Small intestine (tissue), 7 donors: Measurements from ENCODE around the gene C9orf85. TPM values are rescaled to one million over a fixed set of nuclear protein-coding genes. Genes with fewer than 3 reads are reported as not detected.
"Not testable (repeated sequence)": the region's sequence is repeated elsewhere in the genome, so short reads cannot be mapped to it uniquely, and the experiment has no call there.

ENCODE experiments used
- DNase-seq, 2 donors: peaks; one replicate each; pipeline versions ENCODE4 v3.0.0 to v3.0.0-alpha.2; 2013
- FAIRE-seq: peaks from 2 replicates; lab custom pipeline; 2012; peaks lifted over from hg19 to GRCh38; lab: Jason Lieb, UNC
- H3K27ac ChIP-seq, 3 donors: one replicate each; pipeline ENCODE4 v1.5.1; 2013; ENCODE audit warnings: low read length in 2 of 3, mild to moderate bottlenecking in 2 of 3, control low read depth in 1 of 3, inconsistent platforms in 1 of 3, low read depth in 1 of 3, moderate library complexity in 1 of 3
- H3K27me3 ChIP-seq, 3 donors: one replicate each; pipeline ENCODE4 v1.6.1; 2013; ENCODE audit warnings: low read length in 3 of 3, inconsistent platforms in 1 of 3; ENCODE audit not compliant: control insufficient read depth in 3 of 3, insufficient read depth in 3 of 3
- H3K36me3 ChIP-seq, 3 donors: one replicate each; pipeline ENCODE4 v1.6.1; 2013; ENCODE audit warnings: low read length in 3 of 3, inconsistent platforms in 1 of 3, low read depth in 1 of 3, mild to moderate bottlenecking in 1 of 3, moderate library complexity in 1 of 3; ENCODE audit not compliant: control insufficient read depth in 3 of 3, insufficient read depth in 2 of 3
- H3K4me1 ChIP-seq, 3 donors: one replicate each; pipeline ENCODE4 v1.6.1; 2013; ENCODE audit warnings: low read length in 2 of 3, inconsistent platforms in 1 of 3, low read depth in 1 of 3, mild to moderate bottlenecking in 1 of 3, moderate library complexity in 1 of 3; ENCODE audit not compliant: control insufficient read depth in 3 of 3, insufficient read depth in 2 of 3
- H3K4me3 ChIP-seq, 3 donors: one replicate each; pipeline ENCODE4 v1.5.1; 2013; ENCODE audit warnings: low read length in 3 of 3, control low read depth in 1 of 3, inconsistent platforms in 1 of 3, low read depth in 1 of 3, mild to moderate bottlenecking in 1 of 3, moderate library complexity in 1 of 3
- H3K9me3 ChIP-seq, 2 donors: one replicate each; pipeline ENCODE4 v1.6.1; 2013; ENCODE audit warnings: low read depth in 1 of 2, low read length in 1 of 2; ENCODE audit not compliant: control insufficient read depth in 2 of 2, insufficient read depth in 1 of 2
- WGBS, 3 donors: extraction: QIAGEN DNeasy Blood & Tissue Kit; methylation state at CpG; one replicate each; pipeline ENCODE4 v1.1.7; 2013; 5-methylcytosine and 5-hydroxymethylcytosine counted together
- polyA plus RNA-seq, 4 donors: library from polyadenylated mRNA; stranded (reverse) in 3 of 4; unstranded in 1 of 4; fragments of 200-250 nt in 3 of 4; fragments of 120-200 nt in 1 of 4; gene quantifications; one replicate each; pipeline versions ENCODE4 v1.2.1 to v1.2.3, GENCODE V29; 2013
- donor health status: healthy with polysubstance abuse.
- donor health status: control.
- donor health status: control.
- donor health status: Bipolar disorder and iron deficiency.
- donor health status: healthy.

Gene C9orf85
- polyA plus RNA-seq, 4 donors, result 14.1 to 35.7 (median 19.4) TPM

- FAIRE-seq (no peak), DNase-seq (no peak)
- H3K36me3 ChIP-seq, result peaks cover 0 to 2% (median 0%) of the 10 kb centered on the region in 3 donors
- H3K4me1 ChIP-seq, result peaks cover 0 to 12% (median 10%) of the 10 kb centered on the region in 3 donors
- no peak overlapping the region for H3K4me3 ChIP-seq
- H3K27ac ChIP-seq, result no peak overlapping the region
- H3K9me3 ChIP-seq, result no peaks in the 10 kb centered on the region
- no peaks in the 10 kb centered on the region for H3K27me3 ChIP-seq
Observed at GRCh38 chr9:71895955-71896354, 15.5 kb upstream of the C9orf85 start.

- no peaks in the 10 kb centered on the region for H3K27me3 ChIP-seq
- no peak for DNase-seq
- H3K36me3 ChIP-seq, result peaks cover 0 to 2% (median 0%) of the 10 kb centered on the region in 3 donors
- peaks cover 0 to 10% (median 10%) of the 10 kb centered on the region in 3 donors for H3K4me1 ChIP-seq
- H3K27ac ChIP-seq, result no peak overlapping the region
- FAIRE-seq, result no peak
- no peaks in the 10 kb centered on the region for H3K9me3 ChIP-seq
- no peak overlapping the region for H3K4me3 ChIP-seq
Observed at GRCh38 chr9:71896761-71897160, 14.7 kb upstream of the C9orf85 start.

- FAIRE-seq, result peak; percentile 23
- no peak overlapping the region for H3K4me3 ChIP-seq
- H3K9me3 ChIP-seq, result no peaks in the 10 kb centered on the region
- 69 to 75% (median 72%) methylated on average over 1 of the region's 1 CpG for WGBS, 3 donors
- H3K27ac ChIP-seq, result no peak overlapping the region
- DNase-seq, result peak in 1 of 2 donors; percentile 39
- H3K36me3 ChIP-seq, result peaks cover 0 to 2% (median 0%) of the 10 kb centered on the region in 3 donors
- peaks cover 0 to 10% (median 10%) of the 10 kb centered on the region in 3 donors for H3K4me1 ChIP-seq
- H3K27me3 ChIP-seq, result no peaks in the 10 kb centered on the region
Observed at GRCh38 chr9:71897577-71897976, 13.9 kb upstream of the C9orf85 start.

- H3K9me3 ChIP-seq, FAIRE-seq, H3K27ac ChIP-seq, H3K27me3 ChIP-seq, H3K36me3 ChIP-seq, DNase-seq, H3K4me3 ChIP-seq: not testable (repeated sequence)
- WGBS, 3 donors, result 88 to 91% (median 88%) methylated on average over 6 of the region's 6 CpGs
- peaks cover 0 to 10% (median 7%) of the 10 kb centered on the region in 3 donors for H3K4me1 ChIP-seq
Observed at GRCh38 chr9:71898756-71899155, 12.7 kb upstream of the C9orf85 start.

- Histone ChIP-seq H3K4me1 (peaks cover 0 to 7% (median 0%) of the 10 kb centered on the region in 3 donors), H3K9me3 (no peaks in the 10 kb centered on the region), H3K4me3 (no peak overlapping the region), H3K27ac (no peak overlapping the region), H3K36me3 (peaks cover 0 to 9% (median 0%) of the 10 kb centered on the region in 3 donors), H3K27me3 (no peaks in the 10 kb centered on the region)
- 57 to 71% (median 62%) methylated on average over 6 of the region's 6 CpGs for WGBS, 3 donors
- FAIRE-seq (no peak), DNase-seq (no peak)
Observed at GRCh38 chr9:71901695-71902597, 9.5 kb upstream of the C9orf85 start.

GRCh38 chr9:71904076-71904475, 7.4 kb upstream of the C9orf85 start:
- FAIRE-seq (no peak), DNase-seq (no peak)
- 9 to 44% (median 32%) methylated on average over 2 of the region's 2 CpGs for WGBS, 3 donors
- H3K27ac ChIP-seq, result no peak overlapping the region
- H3K9me3 ChIP-seq, result no peaks in the 10 kb centered on the region
- no peaks in the 10 kb centered on the region for H3K27me3 ChIP-seq
- no peak overlapping the region for H3K4me3 ChIP-seq
- peaks cover 0 to 9% (median 0%) of the 10 kb centered on the region in 3 donors for H3K36me3 ChIP-seq
- H3K4me1 ChIP-seq, result peaks cover 0 to 5% (median 2%) of the 10 kb centered on the region in 3 donors

- FAIRE-seq, result no peak
- H3K9me3 ChIP-seq, result no peaks in the 10 kb centered on the region
- no peak for DNase-seq
- 22 to 47% (median 30%) methylated on average over 1 of the region's 1 CpG for WGBS, 3 donors
- H3K4me3 ChIP-seq, result peak overlapping the region in 2 of 3 donors; percentile 8 to 89
- peaks cover 0 to 8% (median 0%) of the 10 kb centered on the region in 3 donors for H3K36me3 ChIP-seq
- H3K27ac ChIP-seq, result peak overlapping the region in 1 of 3 donors; percentile 10
- H3K27me3 ChIP-seq, result no peaks in the 10 kb centered on the region
- peaks cover 0 to 13% (median 6%) of the 10 kb centered on the region in 3 donors for H3K4me1 ChIP-seq
Observed at GRCh38 chr9:71908825-71909224, 2.6 kb upstream of the C9orf85 start.

- WGBS, 3 donors, result 0 to 1% (median 1%) methylated on average over 36 to 47 of the region's 47 CpGs
- peak; percentile 49 to 81 for DNase-seq
- no peak for FAIRE-seq
- Histone ChIP-seq H3K4me1 (peaks cover 3 to 13% (median 6%) of the 10 kb centered on the region in 3 donors), H3K36me3 (peaks cover 0 to 8% (median 0%) of the 10 kb centered on the region in 3 donors), H3K27me3 (no peaks in the 10 kb centered on the region), H3K4me3 (peak overlapping the region; percentile 80 to 93 (median 89)), H3K27ac (peak overlapping the region; percentile 78 to 99 (median 88)), H3K9me3 (no peaks in the 10 kb centered on the region)
Observed at GRCh38 chr9:71909887-71910649, 1.4 kb upstream of the C9orf85 start.
